Measurements from ENCODE around the gene PGAM2. TPM values are rescaled to one million over a fixed set of nuclear protein-coding genes. Genes with fewer than 3 reads are reported as not detected.

The PGAM2 gene
- total RNA-seq, 2 donors from 2014 or later: 2.4 TPM; not detected in 1

GRCh38 chr7:44067064-44067951, 1.9 kb upstream of the PGAM2 start:
- no peak for ATAC-seq (replicated peaks)
- H3K27me3 Mint-ChIP-seq: no peaks in the 10 kb centered on the region
- no peaks in the 10 kb centered on the region for H3K9me3 Mint-ChIP-seq
- H3K4me1 Mint-ChIP-seq: peaks cover 15% of the 10 kb centered on the region
- H3K36me3 Mint-ChIP-seq (ENCODE audit: low read depth): peaks cover 6% of the 10 kb centered on the region
- H3K4me3 Mint-ChIP-seq: no peak overlapping the region
- peak overlapping the region; percentile 73 for H3K27ac Mint-ChIP-seq

GRCh38 chr7:44066494-44067063, 1.2 kb upstream of the PGAM2 start:
- Mint-ChIP-seq H3K9me3 (no peaks in the 10 kb centered on the region), H3K36me3 (ENCODE audit: low read depth) (peaks cover 3% of the 10 kb centered on the region), H3K27me3 (no peaks in the 10 kb centered on the region), H3K4me1 (peaks cover 15% of the 10 kb centered on the region), H3K4me3 (no peak overlapping the region), H3K27ac (peak overlapping the region; percentile 49)
- ATAC-seq (replicated peaks): no peak

- H3K4me1 Mint-ChIP-seq: peaks cover 15% of the 10 kb centered on the region
- H3K36me3 Mint-ChIP-seq (ENCODE audit: low read depth): peaks cover 7% of the 10 kb centered on the region
- H3K4me3 Mint-ChIP-seq: no peak overlapping the region
- H3K27me3 Mint-ChIP-seq: no peaks in the 10 kb centered on the region
- peak; percentile 4 for ATAC-seq (replicated peaks)
- peak overlapping the region; percentile 65 for H3K27ac Mint-ChIP-seq
- H3K9me3 Mint-ChIP-seq: no peaks in the 10 kb centered on the region
These were observed 719 bp upstream of the PGAM2 start for GRCh38 chr7:44066111-44066460.

GRCh38 chr7:44064791-44065430, 456 bp downstream of the PGAM2 start:
- peak; percentile 24 for ATAC-seq (replicated peaks)
- Mint-ChIP-seq H3K4me3 (no peak overlapping the region), H3K36me3 (ENCODE audit: low read depth) (peaks cover 15% of the 10 kb centered on the region), H3K27ac (peak overlapping the region; percentile 65), H3K27me3 (no peaks in the 10 kb centered on the region), H3K9me3 (no peaks in the 10 kb centered on the region), H3K4me1 (peaks cover 15% of the 10 kb centered on the region)

GRCh38 chr7:44063894-44064651, 1.3 kb downstream of the PGAM2 start:
- Mint-ChIP-seq H3K4me1 (peaks cover 15% of the 10 kb centered on the region), H3K36me3 (ENCODE audit: low read depth) (peaks cover 24% of the 10 kb centered on the region), H3K27ac (no peak overlapping the region), H3K27me3 (no peaks in the 10 kb centered on the region), H3K4me3 (no peak overlapping the region), H3K9me3 (no peaks in the 10 kb centered on the region)
- ATAC-seq (replicated peaks): no peak

GRCh38 chr7:44063547-44063893, 1.8 kb downstream of the PGAM2 start:
- Mint-ChIP-seq H3K27me3 (no peaks in the 10 kb centered on the region), H3K36me3 (ENCODE audit: low read depth) (peaks cover 29% of the 10 kb centered on the region), H3K27ac (no peak overlapping the region), H3K4me1 (peaks cover 11% of the 10 kb centered on the region), H3K4me3 (no peak overlapping the region), H3K9me3 (no peaks in the 10 kb centered on the region)
- ATAC-seq (replicated peaks): no peak

- ATAC-seq (replicated peaks): no peak
- Mint-ChIP-seq H3K4me1 (peaks cover 5% of the 10 kb centered on the region), H3K9me3 (no peaks in the 10 kb centered on the region), H3K27ac (no peak overlapping the region), H3K27me3 (no peaks in the 10 kb centered on the region), H3K4me3 (no peak overlapping the region), H3K36me3 (ENCODE audit: low read depth) (peaks cover 36% of the 10 kb centered on the region)
These were observed 2.5 kb downstream of the PGAM2 start for GRCh38 chr7:44062903-44063295.

- Mint-ChIP-seq H3K36me3 (ENCODE audit: low read depth) (peaks cover 41% of the 10 kb centered on the region), H3K9me3 (no peaks in the 10 kb centered on the region)
- ATAC-seq (replicated peaks): no peak
These were observed 3.0 kb downstream of the PGAM2 start for GRCh38 chr7:44062180-44062902.

GRCh38 chr7:44061645-44062179, 3.7 kb downstream of the PGAM2 start:
- Mint-ChIP-seq H3K36me3 (ENCODE audit: low read depth) (peaks cover 47% of the 10 kb centered on the region), H3K27ac (peak overlapping the region; percentile 17), H3K27me3 (no peaks in the 10 kb centered on the region), H3K4me1 (peaks cover 1% of the 10 kb centered on the region), H3K9me3 (no peaks in the 10 kb centered on the region), H3K4me3 (no peak overlapping the region)
- no peak for ATAC-seq (replicated peaks)

More at GRCh38 chr7:44062180-44062902, 3.0 kb downstream of the PGAM2 start:
- Mint-ChIP-seq H3K27ac (no peak overlapping the region), H3K4me1 (peaks cover 4% of the 10 kb centered on the region), H3K4me3 (no peak overlapping the region), H3K27me3 (no peaks in the 10 kb centered on the region)

GRCh38 chr7:44060948-44061644, 4.3 kb downstream of the PGAM2 start:
- Mint-ChIP-seq H3K4me1 (no peaks in the 10 kb centered on the region), H3K4me3 (no peak overlapping the region), H3K27ac (peak overlapping the region; percentile 17), H3K36me3 (ENCODE audit: low read depth) (peaks cover 54% of the 10 kb centered on the region), H3K27me3 (no peaks in the 10 kb centered on the region), H3K9me3 (no peaks in the 10 kb centered on the region)
- ATAC-seq (replicated peaks): no peak

- H3K36me3 Mint-ChIP-seq (ENCODE audit: low read depth): peaks cover 61% of the 10 kb centered on the region
- H3K27ac Mint-ChIP-seq: no peak overlapping the region
- ATAC-seq (replicated peaks): no peak
- H3K4me3 Mint-ChIP-seq: no peak overlapping the region
- no peaks in the 10 kb centered on the region for H3K9me3 Mint-ChIP-seq
- no peaks in the 10 kb centered on the region for H3K4me1 Mint-ChIP-seq
- H3K27me3 Mint-ChIP-seq: no peaks in the 10 kb centered on the region
These were observed 5.0 kb downstream of the PGAM2 start for GRCh38 chr7:44060091-44060947.

GRCh38 chr7:44059219-44060090, 5.9 kb downstream of the PGAM2 start:
- no peak for ATAC-seq (replicated peaks)
- H3K9me3 Mint-ChIP-seq: no peaks in the 10 kb centered on the region
- H3K27ac Mint-ChIP-seq: no peak overlapping the region
- H3K36me3 Mint-ChIP-seq (ENCODE audit: low read depth): peaks cover 70% of the 10 kb centered on the region
- no peak overlapping the region for H3K4me3 Mint-ChIP-seq
- peaks cover 5% of the 10 kb centered on the region for H3K4me1 Mint-ChIP-seq
- H3K27me3 Mint-ChIP-seq: no peaks in the 10 kb centered on the region

Data from activated T-helper 17 cell treated with anti-CD3 and anti-CD28 coated beads, Interleukin-2, amount 50 U/mL, for 72 hours (primary cell).